Liver (tissue), 9 donors: ENCODE measurements around the gene USP28. TPM values are rescaled to one million over a fixed set of nuclear protein-coding genes. Genes with fewer than 3 reads are reported as not detected.

ENCODE experiments used
- DNase-seq: peaks from one replicate; pipeline ENCODE4 v3.0.0-alpha.2; 2017; ENCODE audit warnings: low spot score
- H3K27ac ChIP-seq, 2 donors: one replicate each; pipeline ENCODE4 v1.7.0; 2013; ENCODE audit warnings: inconsistent platforms in 2 of 2, low read length in 2 of 2, control low read depth in 1 of 2, low read depth in 1 of 2, mild to moderate bottlenecking in 1 of 2
- H3K27me3 ChIP-seq, 4 donors: one replicate each; pipeline versions ENCODE4 v1.6.1 to v1.7.0; 2013; ENCODE audit warnings: low read length in 3 of 4, inconsistent platforms in 1 of 4, mild to moderate bottlenecking in 1 of 4, moderate library complexity in 1 of 4; ENCODE audit not compliant: control insufficient read depth in 4 of 4, insufficient read depth in 4 of 4
- H3K36me3 ChIP-seq, 4 donors: one replicate each; pipeline versions ENCODE4 v1.6.1 to v1.7.0; 2013; ENCODE audit warnings: low read length in 3 of 4, mild to moderate bottlenecking in 3 of 4, low read depth in 1 of 4, moderate library complexity in 1 of 4; ENCODE audit not compliant: control insufficient read depth in 4 of 4, insufficient read depth in 3 of 4
- H3K4me1 ChIP-seq, 4 donors: one replicate each; pipeline versions ENCODE4 v1.6.1 to v1.7.0; 2013; ENCODE audit warnings: low read length in 3 of 4, mild to moderate bottlenecking in 3 of 4, moderate library complexity in 1 of 4; ENCODE audit not compliant: control insufficient read depth in 4 of 4, insufficient read depth in 4 of 4
- H3K4me3 ChIP-seq, 3 donors: one replicate each; pipeline versions ENCODE4 v1.6.1 to v1.7.0; 2013; ENCODE audit warnings: low read length in 3 of 3, control low read depth in 1 of 3, low read depth in 1 of 3, mild to moderate bottlenecking in 1 of 3
- H3K9ac ChIP-seq, 2 donors: one replicate each; pipeline ENCODE4 v1.7.0; 2013; ENCODE audit warnings: low read length in 2 of 2, mild to moderate bottlenecking in 2 of 2, moderate library complexity in 2 of 2, control low read depth in 1 of 2, low read depth in 1 of 2
- H3K9me3 ChIP-seq, 4 donors: one replicate each; pipeline versions ENCODE4 v1.6.1 to v1.7.0; 2013; ENCODE audit warnings: low read length in 3 of 4; ENCODE audit not compliant: control insufficient read depth in 4 of 4
- ATF3 ChIP-seq: IDR thresholded peaks from 2 replicates; pipeline ENCODE4 v1.6.1; 2016; ENCODE audit warnings: antibody characterized with exemption
- CTCF ChIP-seq: fragments of 150-350 bp; IDR thresholded peaks from 2 replicates; pipeline ENCODE4 v1.5.1; 2017; ENCODE audit warnings: improper control_type of control experiment, low read depth, low read length; ENCODE audit not compliant: missing input control
- EGR1 ChIP-seq, 2 donors: IDR thresholded peaks; 2 replicates each; pipeline ENCODE4 v1.6.1; 2016 to 2018; ENCODE audit warnings: antibody characterized with exemption in 2 of 2, low read depth in 2 of 2
- FOXA1 ChIP-seq: IDR thresholded peaks from 2 replicates; pipeline ENCODE4 v1.6.1; 2016; ENCODE audit warnings: antibody characterized with exemption
- FOXA2 ChIP-seq: IDR thresholded peaks from 2 replicates; pipeline ENCODE4 v1.6.1; 2016; ENCODE audit warnings: antibody characterized with exemption
- GABPA ChIP-seq, 2 donors: IDR thresholded peaks in 1 of 2; conservative IDR thresholded peaks in 1 of 2; 2 replicates each; pipeline ENCODE4 v1.6.1; 2016; ENCODE audit warnings: antibody characterized with exemption in 2 of 2, mild to moderate bottlenecking in 1 of 2, moderate library complexity in 1 of 2
- HNF4A ChIP-seq, 2 donors: conservative IDR thresholded peaks; 2 replicates each; pipeline ENCODE4 v1.6.1; 2016; ENCODE audit warnings: antibody characterized with exemption in 2 of 2, mild to moderate bottlenecking in 2 of 2
- HNF4G ChIP-seq: IDR thresholded peaks from 2 replicates; pipeline ENCODE4 v1.6.1; 2016; ENCODE audit warnings: antibody characterized with exemption
- JUND ChIP-seq, 2 donors: IDR thresholded peaks; 2 replicates each; pipeline ENCODE4 v1.6.1; 2016; ENCODE audit warnings: antibody characterized with exemption in 2 of 2
- MAX ChIP-seq: IDR thresholded peaks from 2 replicates; pipeline ENCODE4 v1.6.1; 2016; ENCODE audit warnings: antibody characterized with exemption
- NR2F2 ChIP-seq: IDR thresholded peaks from 2 replicates; pipeline ENCODE4 v1.6.1; 2016; ENCODE audit warnings: antibody characterized with exemption
- RAD21 ChIP-seq, 2 donors: IDR thresholded peaks; 2 replicates each; pipeline ENCODE4 v1.6.1; 2016; ENCODE audit warnings: antibody characterized with exemption in 2 of 2, mild to moderate bottlenecking in 2 of 2
- REST ChIP-seq: IDR thresholded peaks from 2 replicates; pipeline ENCODE4 v1.6.1; 2016; ENCODE audit warnings: antibody characterized with exemption, mild to moderate bottlenecking
- RXRA ChIP-seq, 2 donors: IDR thresholded peaks; 2 replicates each; pipeline ENCODE4 v1.6.1; 2017 to 2018; ENCODE audit warnings: antibody characterized with exemption in 2 of 2, mild to moderate bottlenecking in 1 of 2
- SP1 ChIP-seq: IDR thresholded peaks from 2 replicates; pipeline ENCODE4 v1.6.1; 2018; ENCODE audit warnings: antibody characterized with exemption, mild to moderate bottlenecking
- YY1 ChIP-seq: IDR thresholded peaks from 2 replicates; pipeline ENCODE4 v1.6.1; 2016; ENCODE audit warnings: antibody characterized with exemption, mild to moderate bottlenecking
- ZBTB33 ChIP-seq: IDR thresholded peaks from 2 replicates; pipeline ENCODE4 v1.6.1; 2016; ENCODE audit warnings: antibody characterized with exemption
- WGBS: extraction: QIAGEN DNeasy Blood & Tissue Kit; methylation state at CpG from one replicate; pipeline ENCODE4 v1.1.7; 2013; 5-methylcytosine and 5-hydroxymethylcytosine counted together
- polyA plus RNA-seq, 2 donors: library from polyadenylated mRNA; stranded (reverse) in 1 of 2; unstranded in 1 of 2; fragments of 200-250 nt in 1 of 2; fragments of >200 nt in 1 of 2; fragmentation: Nextera tagmentation in 1 of 2; extraction: Ambion mirVana in 1 of 2; gene quantifications; one replicate each; pipeline versions ENCODE4 v1.2.1 to v1.2.3, GENCODE V29; 2013 to 2015
- total RNA-seq, 2 donors: library from RNA; depleted of rRNA; stranded (reverse); fragments of >200 nt; gene quantifications; one replicate each; pipeline ENCODE4 v1.2.3, GENCODE V29; 2014
- donor health status: healthy.
- donor health status: healthy.
- donor health status: healthy.
- donor health status: healthy.
- donor health status: healthy.

Gene USP28
- total and polyA plus RNA-seq, 4 donors: 5.1 to 20.3 (median 8.8) TPM

GRCh38 chr11:113850188-113850587 lies 25.2 kb downstream of the USP28 start:
- Histone ChIP-seq H3K9me3 (no peaks in the 10 kb centered on the region), H3K27ac (no peak overlapping the region), H3K9ac (no peak overlapping the region), H3K36me3 (peaks cover 0 to 25% (median 11%) of the 10 kb centered on the region in 4 donors), H3K4me3 (no peak overlapping the region), H3K4me1 (no peaks in the 10 kb centered on the region), H3K27me3 (no peaks in the 10 kb centered on the region)
- WGBS: 98% methylated on average over 5 of the region's 5 CpGs
- DNase-seq: no peak
- TF ChIP-seq HNF4A (conservative IDR thresholded peaks at IDR 0.05) (no peak), CTCF (no peak), MAX (no peak), FOXA2 (no peak), ZBTB33 (no peak), NR2F2 (no peak), SP1 (no peak), JUND (IDR thresholded peaks at IDR 0.05) (no peak)

GRCh38 chr11:113849713-113850112 lies 25.7 kb downstream of the USP28 start:
- DNase-seq: no peak
- TF ChIP-seq HNF4A (conservative IDR thresholded peaks at IDR 0.05): no peak
- no peak for TF ChIP-seq ATF3
- no peak for TF ChIP-seq MAX
- no peak for TF ChIP-seq RXRA (IDR thresholded peaks at IDR 0.05)
- TF ChIP-seq SP1: no peak
- no peak for TF ChIP-seq FOXA1
- no peak for TF ChIP-seq HNF4G
- no peak for TF ChIP-seq EGR1 (IDR thresholded peaks at IDR 0.05; ENCODE audit: low read depth in 2 of 2)
- no peak for TF ChIP-seq YY1
- H3K36me3 ChIP-seq: peaks cover 0 to 25% (median 11%) of the 10 kb centered on the region in 4 donors
- no peaks in the 10 kb centered on the region for H3K9me3 ChIP-seq
- WGBS: 90% methylated on average over 4 of the region's 4 CpGs
- H3K9ac ChIP-seq: no peak overlapping the region
- no peak overlapping the region for H3K27ac ChIP-seq
- H3K4me3 ChIP-seq: no peak overlapping the region
- no peaks in the 10 kb centered on the region for H3K4me1 ChIP-seq
- no peaks in the 10 kb centered on the region for H3K27me3 ChIP-seq

GRCh38 chr11:113847580-113847979 lies 27.8 kb downstream of the USP28 start:
- Histone ChIP-seq H3K9me3 (no peaks in the 10 kb centered on the region), H3K27ac (no peak overlapping the region), H3K36me3 (peaks cover 0 to 25% (median 11%) of the 10 kb centered on the region in 4 donors)

More at GRCh38 chr11:113847580-113847979, 27.8 kb downstream of the USP28 start:
- H3K9ac ChIP-seq: no peak overlapping the region
- H3K4me3 ChIP-seq: no peak overlapping the region
- H3K4me1 ChIP-seq: no peaks in the 10 kb centered on the region
- H3K27me3 ChIP-seq: no peaks in the 10 kb centered on the region
- DNase-seq: no peak
- no peak for TF ChIP-seq MAX
- no peak for TF ChIP-seq REST
- TF ChIP-seq CTCF: no peak
- TF ChIP-seq HNF4A (conservative IDR thresholded peaks at IDR 0.05): no peak
- no peak for TF ChIP-seq YY1
- no peak for TF ChIP-seq JUND (IDR thresholded peaks at IDR 0.05)
- no peak for TF ChIP-seq GABPA (IDR thresholded peaks at IDR 0.05 in 1 of 2, conservative IDR thresholded peaks at IDR 0.05 in 1 of 2)
- TF ChIP-seq RAD21 (IDR thresholded peaks at IDR 0.05): no peak
